WTC11 (cell line): ENCODE data around the gene EIF1AD. TPM values are rescaled to one million over a fixed set of nuclear protein-coding genes. Genes with fewer than 3 reads are reported as not detected.

Experiments used
- ATAC-seq: fragments of 200-7000 bp; cut with Tn5 transposase; 2 replicates; pipeline ENCODE4 v1.10.0; 2021; ENCODE audit warnings: mild to moderate bottlenecking, moderate library complexity
- CTCF ChIA-PET: fragments of 300-600 bp; sonication (Branson Sonifier 250); formaldehyde crosslinking; loops from one replicate; lab custom pipeline; 2021; ENCODE audit warnings: antibody characterized with exemption; lab: Charles Lee
- POLR2A ChIA-PET: fragments of 350-600 bp; sonication (Branson Sonifier 250); formaldehyde crosslinking; loops from one replicate; lab custom pipeline; 2021; ENCODE audit warnings: antibody characterized with exemption; lab: Charles Lee
- DNase-seq: peaks from one replicate; pipeline ENCODE4 v3.0.0; 2021; ENCODE audit warnings: low spot score
- H3K27ac Mint-ChIP-seq: 2 replicates; pipeline ENCODE4 v1.8.0; 2021; ENCODE audit warnings: mixed read lengths
- H3K27me3 Mint-ChIP-seq: 2 replicates; pipeline ENCODE4 v1.8.0; 2021; ENCODE audit warnings: low read depth, mild to moderate bottlenecking, moderate library complexity, mixed read lengths
- H3K36me3 Mint-ChIP-seq: 2 replicates; pipeline ENCODE4 v1.8.0; 2021; ENCODE audit warnings: mixed read lengths
- H3K4me1 Mint-ChIP-seq: 2 replicates; pipeline ENCODE4 v1.8.0; 2022; ENCODE audit warnings: mixed read lengths
- H3K4me3 Mint-ChIP-seq: 2 replicates; pipeline ENCODE4 v1.8.0; 2021; ENCODE audit warnings: mild to moderate bottlenecking, moderate library complexity, mixed read lengths
- H3K9me3 Mint-ChIP-seq: 2 replicates; pipeline ENCODE4 v1.8.0; 2021; ENCODE audit warnings: mixed read lengths
- AFF4 ChIP-seq: sonication (generic); formaldehyde crosslinking; IDR thresholded peaks from 2 replicates; pipeline ENCODE4 v1.8.1; 2023; ENCODE audit warnings: mild to moderate bottlenecking, missing genetic modification reagents, borderline replicate concordance
- ATF6 ChIP-seq: sonication (generic); formaldehyde crosslinking; IDR thresholded peaks from 2 replicates; pipeline ENCODE4 v1.8.1; 2023; ENCODE audit warnings: mild to moderate bottlenecking, missing genetic modification reagents
- E2F1 ChIP-seq: sonication (generic); formaldehyde crosslinking; IDR thresholded peaks from 2 replicates; pipeline ENCODE4 v1.8.0; 2022; ENCODE audit warnings: mild to moderate bottlenecking, missing genetic modification reagents
- E2F5 ChIP-seq: sonication (generic); formaldehyde crosslinking; IDR thresholded peaks from 2 replicates; pipeline ENCODE4 v1.8.1; 2022; ENCODE audit warnings: mild to moderate bottlenecking, moderate library complexity, missing genetic modification reagents
- ETV6 ChIP-seq: sonication (generic); formaldehyde crosslinking; IDR thresholded peaks from 2 replicates; pipeline ENCODE4 v1.8.1; 2022; ENCODE audit warnings: mild to moderate bottlenecking, missing genetic modification reagents
- FOXP1 ChIP-seq: sonication (generic); formaldehyde crosslinking; IDR thresholded peaks from 2 replicates; pipeline ENCODE4 v1.8.0; 2022; ENCODE audit warnings: missing genetic modification reagents, mild to moderate bottlenecking, moderate library complexity, borderline replicate concordance
- FOXP4 ChIP-seq: sonication (generic); formaldehyde crosslinking; IDR thresholded peaks from 2 replicates; pipeline ENCODE4 v1.8.0; 2022; ENCODE audit warnings: mild to moderate bottlenecking, missing genetic modification reagents
- GABPB1 ChIP-seq: sonication (generic); formaldehyde crosslinking; IDR thresholded peaks from 2 replicates; pipeline ENCODE4 v1.8.1; 2023; ENCODE audit warnings: mild to moderate bottlenecking, missing genetic modification reagents
- HMGA2 ChIP-seq: fragments of 250-450 bp; sonication (Bioruptor Pico); IDR thresholded peaks from 2 replicates; pipeline ENCODE4 v1.4.0; 2021; ENCODE audit warnings: mild to moderate bottlenecking, moderate library complexity
- HMGXB4 ChIP-seq: sonication (generic); formaldehyde crosslinking; IDR thresholded peaks from 2 replicates; pipeline ENCODE4 v1.8.1; 2023; ENCODE audit warnings: mild to moderate bottlenecking, moderate library complexity, missing genetic modification reagents
- JUN ChIP-seq: sonication (generic); formaldehyde crosslinking; IDR thresholded peaks from 2 replicates; pipeline ENCODE4 v1.8.0; 2023; ENCODE audit warnings: mild to moderate bottlenecking, missing genetic modification reagents
- MAX ChIP-seq: sonication (generic); formaldehyde crosslinking; IDR thresholded peaks from 2 replicates; pipeline ENCODE4 v1.8.0; 2022; ENCODE audit warnings: mild to moderate bottlenecking, missing genetic modification reagents
- MLX ChIP-seq: sonication (generic); formaldehyde crosslinking; IDR thresholded peaks from 2 replicates; pipeline ENCODE4 v1.8.1; 2023; ENCODE audit warnings: mild to moderate bottlenecking, missing genetic modification reagents, moderate library complexity
- OVOL2 ChIP-seq: fragments of 250-450 bp; sonication (Bioruptor Pico); IDR thresholded peaks from 2 replicates; pipeline ENCODE4 v1.9.0; 2021; ENCODE audit warnings: mild to moderate bottlenecking, borderline replicate concordance
- SOX15 ChIP-seq: fragments of 250-450 bp; sonication (Bioruptor Pico); IDR thresholded peaks from 2 replicates; pipeline ENCODE4 v1.9.0; 2021; ENCODE audit warnings: mild to moderate bottlenecking
- SP1 ChIP-seq: sonication (generic); formaldehyde crosslinking; conservative IDR thresholded peaks from 2 replicates; pipeline ENCODE4 v1.8.1; 2022; ENCODE audit warnings: missing genetic modification reagents
- TEAD4 ChIP-seq: sonication (generic); formaldehyde crosslinking; IDR thresholded peaks from 2 replicates; pipeline ENCODE4 v1.8.0; 2022; ENCODE audit warnings: mild to moderate bottlenecking, missing genetic modification reagents
- USF2 ChIP-seq: sonication (generic); formaldehyde crosslinking; IDR thresholded peaks from 2 replicates; pipeline ENCODE4 v1.8.1; 2023; ENCODE audit warnings: mild to moderate bottlenecking, missing genetic modification reagents, moderate library complexity
- ZNF423 ChIP-seq: fragments of 250-450 bp; sonication (Bioruptor Pico); IDR thresholded peaks from 2 replicates; pipeline ENCODE4 v2.1.2; 2022; ENCODE audit warnings: mild to moderate bottlenecking, moderate library complexity
- total RNA-seq: library from RNA; stranded (reverse); gene quantifications from 3 replicates; pipeline ENCODE4 v1.2.3, GENCODE V29; 2021

EIF1AD gene
- total RNA-seq, 1 experiment from 2014 or later: 37.6 TPM

- Mint-ChIP-seq H3K27ac (no peak overlapping the region), H3K9me3 (peaks cover 5% of the 10 kb centered on the region), H3K27me3 (peaks cover 6% of the 10 kb centered on the region), H3K4me3 (no peak overlapping the region), H3K36me3 (peaks cover 36% of the 10 kb centered on the region), H3K4me1 (peaks cover 13% of the 10 kb centered on the region)
- TF ChIP-seq GABPB1 (no peak), HMGA2 (CRISPR knock-in tag) (no peak), FOXP1 (CRISPR knock-in tag) (no peak), SOX15 (CRISPR knock-in tag) (no peak), MLX (no peak), MAX (CRISPR knock-in tag) (no peak), SP1 (CRISPR knock-in tag) (no peak), ATF6 (no peak), E2F5 (CRISPR knock-in tag) (no peak), ZNF423 (CRISPR knock-in tag) (no peak), JUN (CRISPR knock-in tag) (no peak), USF2 (CRISPR knock-in tag) (no peak)
- POLR2A ChIA-PET: no interaction called here
- DNase-seq (no peak), ATAC-seq (no peak)
- CTCF ChIA-PET: interaction anchor here (0.5 to 1.5 kb wide), 4 partner anchors 20 to 181 kb away, joined by 3 to 5 read pairs (median 3); no protein-coding TSS in a partner anchor
These were observed 40.5 kb upstream of the EIF1AD start for GRCh38 chr11:66042227-66042995.

GRCh38 chr11:66039765-66040164 is 37.8 kb upstream of the EIF1AD start:
- DNase-seq (no peak), ATAC-seq (no peak)
- peaks cover 3% of the 10 kb centered on the region for H3K4me1 Mint-ChIP-seq
- H3K27me3 Mint-ChIP-seq: peaks cover 22% of the 10 kb centered on the region
- ChIA-PET POLR2A (no interaction called here), CTCF (interaction anchor here (1.1 kb wide), 1 partner anchor 20 kb away, joined by 9 read pairs; no protein-coding TSS in a partner anchor)
- peaks cover 43% of the 10 kb centered on the region for H3K36me3 Mint-ChIP-seq
- peaks cover 16% of the 10 kb centered on the region for H3K9me3 Mint-ChIP-seq
- no peak overlapping the region for H3K27ac Mint-ChIP-seq
- no peak overlapping the region for H3K4me3 Mint-ChIP-seq
- TF ChIP-seq FOXP4 (CRISPR knock-in tag) (no peak), GABPB1 (no peak), ETV6 (CRISPR knock-in tag) (no peak), TEAD4 (CRISPR knock-in tag) (no peak), MAX (CRISPR knock-in tag) (no peak), HMGXB4 (CRISPR knock-in tag) (no peak), OVOL2 (CRISPR knock-in tag) (no peak), E2F1 (CRISPR knock-in tag) (no peak), AFF4 (CRISPR knock-in tag) (no peak)
